Gastrocnemius medialis (tissue), 4 donors: Measurements from ENCODE around the gene CRYL1. TPM values are rescaled to one million over a fixed set of nuclear protein-coding genes. Genes with fewer than 3 reads are reported as not detected.

Experiments
- ATAC-seq, 2 donors: fragments of 150-250 bp; one replicate each; pipeline ENCODE4 v1.9.1; 2016
- DNase-seq, 2 donors: peaks; one replicate each; pipeline ENCODE4 v3.0.0-alpha.2; 2019
- H3K27ac ChIP-seq, 4 donors: fragments of 200-600 bp; sonication (generic); 1 replicate in 1 of 4; 2 replicates in 3 of 4; pipeline ENCODE4 v1.5.1; 2016 to 2018; ENCODE audit warnings: mild to moderate bottlenecking in 2 of 4, moderate library complexity in 1 of 4
- H3K27me3 ChIP-seq, 3 donors: fragments of 200-600 bp; sonication (generic) in 2 of 3; 1 replicate in 1 of 3; 2 replicates in 2 of 3; pipeline versions ENCODE4 v1.5.1 to v1.6.0; 2016 to 2019; ENCODE audit warnings: mild to moderate bottlenecking in 1 of 3, moderate library complexity in 1 of 3
- H3K36me3 ChIP-seq, 2 donors: fragments of 200-600 bp; sonication (generic) in 1 of 2; one replicate each; pipeline ENCODE4 v1.5.1; 2017 to 2018
- H3K4me1 ChIP-seq, 2 donors: fragments of 200-600 bp; sonication (generic) in 1 of 2; one replicate each; pipeline ENCODE4 v1.5.1; 2016 to 2017; ENCODE audit warnings: mild to moderate bottlenecking in 2 of 2
- H3K4me3 ChIP-seq, 4 donors: fragments of 200-600 bp; sonication (generic) in 3 of 4; 1 replicate in 1 of 4; 2 replicates in 3 of 4; pipeline ENCODE4 v1.5.1; 2016 to 2019; ENCODE audit warnings: mild to moderate bottlenecking in 2 of 4
- H3K9me3 ChIP-seq, 3 donors: fragments of 200-600 bp; sonication (generic) in 2 of 3; 1 replicate in 1 of 3; 2 replicates in 2 of 3; pipeline ENCODE4 v1.5.1; 2016 to 2019
- CTCF ChIP-seq, 5 experiments: fragments of 450-650 bp in 3 of 5; fragments of 200-600 bp in 2 of 5; sonication (generic) in 2 of 5; IDR thresholded peaks in 4 of 5; conservative IDR thresholded peaks in 1 of 5; 1 replicate in 4 of 5; 2 replicates in 1 of 5; pipeline ENCODE4 v1.5.1; 2016 to 2019; ENCODE audit warnings: antibody characterized with exemption in 5 of 5, mild to moderate bottlenecking in 3 of 5, moderate library complexity in 3 of 5
- POLR2A ChIP-seq, 2 donors: fragments of 450-650 bp; IDR thresholded peaks; one replicate each; pipeline ENCODE4 v1.6.1; 2017; ENCODE audit warnings: antibody characterized with exemption in 2 of 2, mild to moderate bottlenecking in 2 of 2, moderate library complexity in 2 of 2
- in situ Hi-C, 4 donors: fragments of 200-750 bp; cut with MboI; loops; one replicate each; pipeline versions ENCODE4 v1.15.0 to v1.8.0; 2017; ENCODE audit warnings: low sequenced_read_pairs in 4 of 4
- intact Hi-C: fragments of 100-400 bp; cut with DNase I; formaldehyde crosslinking; loops from one replicate; pipeline ENCODE4 v1.15.1; 2023; ENCODE audit warnings: low total_unique reads
- microRNA-seq, 2 donors: library from miRNA; unstranded; fragments of <30 nt; microRNA quantifications; one replicate each; pipeline ENCODE4, GENCODE V29; 2016; ENCODE audit warnings: borderline replicate concordance in 2 of 2
- total RNA-seq, 4 donors: library from RNA; depleted of rRNA; stranded (reverse); fragments of >200 nt; gene quantifications; one replicate each; pipeline versions ENCODE4 v1.1.0 to v1.2.3, GENCODE V29; 2016

CRYL1 gene
- total RNA-seq, 4 donors from 2014 or later: 11.0 to 17.4 (median 15.7) TPM

- H3K9me3 ChIP-seq: no peaks in the 10 kb centered on the region
- no peak for ATAC-seq
- H3K36me3 ChIP-seq: no peaks in the 10 kb centered on the region
- H3K27me3 ChIP-seq: no peaks in the 10 kb centered on the region
- TF ChIP-seq CTCF (IDR thresholded peaks at IDR 0.05 in 4 of 5, conservative IDR thresholded peaks at IDR 0.05 in 1 of 5) (no peak), POLR2A (IDR thresholded peaks at IDR 0.05) (no peak)
- intact Hi-C loops: no loop called here
- no peak overlapping the region for H3K4me3 ChIP-seq
- in situ Hi-C loops: no loop called here
- no peak overlapping the region for H3K27ac ChIP-seq
- no peaks in the 10 kb centered on the region for H3K4me1 ChIP-seq
- DNase-seq: no peak
Observed at GRCh38 chr13:20356444-20356843, 169.2 kb downstream of the CRYL1 start.

GRCh38 chr13:20354722-20355121 is 170.9 kb downstream of the CRYL1 start:
- H3K9me3 ChIP-seq: no peaks in the 10 kb centered on the region
- no peak overlapping the region for H3K4me3 ChIP-seq
- no peaks in the 10 kb centered on the region for H3K27me3 ChIP-seq
- no peaks in the 10 kb centered on the region for H3K36me3 ChIP-seq
- ATAC-seq: no peak
- H3K4me1 ChIP-seq: no peaks in the 10 kb centered on the region
- no peak for DNase-seq
- intact Hi-C loops: no loop called here
- TF ChIP-seq POLR2A (IDR thresholded peaks at IDR 0.05) (no peak), CTCF (IDR thresholded peaks at IDR 0.05 in 4 of 5, conservative IDR thresholded peaks at IDR 0.05 in 1 of 5) (no peak)
- in situ Hi-C loops: no loop called here
- H3K27ac ChIP-seq: no peak overlapping the region

- in situ Hi-C loops: no loop called here
- no peak for ATAC-seq
Observed at GRCh38 chr13:20353973-20354372, 171.7 kb downstream of the CRYL1 start.

More at GRCh38 chr13:20353973-20354372, 171.7 kb downstream of the CRYL1 start:
- intact Hi-C loops: no loop called here
- TF ChIP-seq POLR2A (IDR thresholded peaks at IDR 0.05) (no peak), CTCF (IDR thresholded peaks at IDR 0.05 in 4 of 5, conservative IDR thresholded peaks at IDR 0.05 in 1 of 5) (no peak)
- Histone ChIP-seq H3K36me3 (no peaks in the 10 kb centered on the region), H3K4me3 (no peak overlapping the region), H3K27ac (no peak overlapping the region), H3K27me3 (no peaks in the 10 kb centered on the region), H3K4me1 (no peaks in the 10 kb centered on the region), H3K9me3 (no peaks in the 10 kb centered on the region)
- DNase-seq: no peak

Small RNA genes within 50 kb of the gene (microRNA-seq; reads per million reads assigned to microRNA genes)
- gene MIR4499: 0 reads per million in 2 donors

Other genes with a start within 250 kb of the CRYL1 start
- 1 to 10 TPM; 3.5 to 9.4 (median 4.5) TPM for gene IFT88, start 41.3 kb upstream of the CRYL1 start, total RNA-seq
- 10 to 100 TPM in 1 of 4 donors, 1 to 10 TPM in 3; 2.2 to 14.2 (median 3.0) TPM for gene IL17D, start 177.8 kb upstream of the CRYL1 start, total RNA-seq
- 1 to 10 TPM; 5.9 to 8.5 (median 8.0) TPM for gene EEF1AKMT1, start 248.1 kb upstream of the CRYL1 start, total RNA-seq